HEK293 (cell line): ENCODE results near the gene DCDC1.

Experiments used
- ZBTB21 ChIP-seq: fragments of 450-650 bp; formaldehyde crosslinking; IDR thresholded peaks from 2 replicates; pipeline ENCODE4 v1.5.1; 2017; ENCODE audit warnings: missing biosample characterization, missing genetic modification characterization
- ZNF175 ChIP-seq: fragments of 450-650 bp; formaldehyde crosslinking; IDR thresholded peaks from 2 replicates; pipeline ENCODE4 v1.5.1; 2016; ENCODE audit warnings: missing biosample characterization, missing genetic modification characterization
- ZNF24 ChIP-seq: fragments of 450-650 bp; formaldehyde crosslinking; IDR thresholded peaks from 2 replicates; pipeline ENCODE4 v1.5.1; 2016; ENCODE audit warnings: missing biosample characterization, missing genetic modification characterization
- ZNF274 ChIP-seq, 2 experiments: fragments of 200-500 bp in 1 of 2; fragments of 450-650 bp in 1 of 2; sonication (Bioruptor generic) in 1 of 2; formaldehyde crosslinking in 1 of 2; IDR thresholded peaks; 2 replicates each; pipeline versions ENCODE4 v1.5.1 to v1.6.1; 2014 to 2016; ENCODE audit warnings: borderline replicate concordance in 1 of 2, inconsistent platforms in 1 of 2, low read length in 1 of 2, missing biosample characterization in 1 of 2, missing genetic modification characterization in 1 of 2

DNA sequence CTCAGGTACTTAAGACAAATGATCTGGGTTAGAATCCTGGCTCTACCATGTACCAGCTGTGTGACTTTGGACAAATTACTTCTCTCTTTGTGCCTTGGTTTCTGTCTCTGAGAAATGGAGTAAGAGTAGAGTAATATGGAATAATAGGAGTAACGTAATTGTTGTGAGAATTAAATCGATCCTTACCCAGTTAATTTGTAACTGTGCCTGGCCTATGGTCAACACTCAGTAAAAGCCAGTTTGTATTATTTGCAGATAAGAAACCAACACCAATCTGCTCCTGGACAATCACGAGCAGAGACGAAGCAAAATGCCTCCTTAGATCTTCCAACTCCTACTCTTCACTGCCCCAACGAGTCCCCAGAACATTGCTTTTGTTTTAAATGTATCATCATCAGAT, 266.7 kb downstream of the DCDC1 start:
- TF ChIP-seq ZNF274 (IDR thresholded peaks at IDR 0.05; ENCODE audit: low read length): no peak
- no peak for TF ChIP-seq ZNF274 (tag by site-specific recombination; IDR thresholded peaks at IDR 0.05; ENCODE audit: borderline replicate concordance)
- TF ChIP-seq ZNF24 (tag by site-specific recombination): no peak
- no peak for TF ChIP-seq ZBTB21 (tag by site-specific recombination)
- no peak for TF ChIP-seq ZNF175 (tag by site-specific recombination)
